ENCODE results near the gene KIAA0040. TPM values are rescaled to one million over a fixed set of nuclear protein-coding genes. Genes with fewer than 3 reads are reported as not detected.

Gene KIAA0040
- 5.8 and 8.3 TPM in 2 replicates for total RNA-seq (2014; rRNA removed; shearing (Covaris generic))

- peak; percentile 85 for DNase-seq (ENCODE audit: low spot score)
Observed at GRCh38 chr1:175192630-175193526, at the start of gene KIAA0040. KIAA0040 (minus strand) TSS chr1:175192776; CDS start chr1:175161013, 31,763 bp downstream.

GRCh38 chr1:175237389-175237788 is 44.8 kb upstream of the KIAA0040 start:
- no peak for DNase-seq (ENCODE audit: low spot score)

GRCh38 chr1:175234639-175235038 is 42.1 kb upstream of the KIAA0040 start:
- no peak for DNase-seq (ENCODE audit: low spot score)

- DNase-seq (ENCODE audit: low spot score), result no peak
Observed at GRCh38 chr1:175232335-175232734, 39.8 kb upstream of the KIAA0040 start.

- no peak for DNase-seq (ENCODE audit: low spot score)
Observed at GRCh38 chr1:175225805-175226129, 33.2 kb upstream of the KIAA0040 start.

GRCh38 chr1:175222296-175222938 is 29.8 kb upstream of the KIAA0040 start:
- no peak for DNase-seq (ENCODE audit: low spot score)

GRCh38 chr1:175221557-175222175 is 29.1 kb upstream of the KIAA0040 start:
- peak; percentile 19 for DNase-seq (ENCODE audit: low spot score)

GRCh38 chr1:175220853-175221556 is 28.4 kb upstream of the KIAA0040 start:
- DNase-seq (ENCODE audit: low spot score), result no peak

- no peak for DNase-seq (ENCODE audit: low spot score)
Observed at GRCh38 chr1:175219774-175220173, 27.2 kb upstream of the KIAA0040 start.

GRCh38 chr1:175218786-175219434 is 26.3 kb upstream of the KIAA0040 start:
- no peak for DNase-seq (ENCODE audit: low spot score)

- DNase-seq (ENCODE audit: low spot score), result no peak
Observed at GRCh38 chr1:175217721-175218531, 25.4 kb upstream of the KIAA0040 start.

- DNase-seq (ENCODE audit: low spot score), result no peak
Observed at GRCh38 chr1:175216444-175216843, 23.9 kb upstream of the KIAA0040 start.

- DNase-seq (ENCODE audit: low spot score), result no peak
Observed at GRCh38 chr1:175211656-175212055, 19.1 kb upstream of the KIAA0040 start.

- DNase-seq (ENCODE audit: low spot score), result no peak
Observed at GRCh38 chr1:175210744-175211143, 18.2 kb upstream of the KIAA0040 start.

- DNase-seq (ENCODE audit: low spot score), result no peak
Observed at GRCh38 chr1:175209493-175209921, 16.9 kb upstream of the KIAA0040 start.

- DNase-seq (ENCODE audit: low spot score), result no peak
Observed at GRCh38 chr1:175208773-175209492, 16.4 kb upstream of the KIAA0040 start.

GRCh38 chr1:175207971-175208370 is 15.4 kb upstream of the KIAA0040 start:
- DNase-seq (ENCODE audit: low spot score), result no peak

GRCh38 chr1:175206687-175207086 is 14.1 kb upstream of the KIAA0040 start:
- no peak for DNase-seq (ENCODE audit: low spot score)

- DNase-seq (ENCODE audit: low spot score), result no peak
Observed at GRCh38 chr1:175204330-175204729, 11.8 kb upstream of the KIAA0040 start.

Data from HT-29 (cell line).